Activated CD8-positive, alpha-beta memory T cell treated with anti-CD3 and anti-CD28 coated beads for 4 hours (primary cell): ENCODE data around the gene CCNY.
"Not testable (repeated sequence)": the region's sequence is repeated elsewhere in the genome, so short reads cannot be mapped to it uniquely, and the experiment has no call there.

Source experiments
- DNase-seq, 2 donors: peaks; one replicate each; pipeline ENCODE4 v3.0.0-alpha.2; 2020; ENCODE audit warnings: low read depth in 2 of 2

CCNY gene

DNA sequence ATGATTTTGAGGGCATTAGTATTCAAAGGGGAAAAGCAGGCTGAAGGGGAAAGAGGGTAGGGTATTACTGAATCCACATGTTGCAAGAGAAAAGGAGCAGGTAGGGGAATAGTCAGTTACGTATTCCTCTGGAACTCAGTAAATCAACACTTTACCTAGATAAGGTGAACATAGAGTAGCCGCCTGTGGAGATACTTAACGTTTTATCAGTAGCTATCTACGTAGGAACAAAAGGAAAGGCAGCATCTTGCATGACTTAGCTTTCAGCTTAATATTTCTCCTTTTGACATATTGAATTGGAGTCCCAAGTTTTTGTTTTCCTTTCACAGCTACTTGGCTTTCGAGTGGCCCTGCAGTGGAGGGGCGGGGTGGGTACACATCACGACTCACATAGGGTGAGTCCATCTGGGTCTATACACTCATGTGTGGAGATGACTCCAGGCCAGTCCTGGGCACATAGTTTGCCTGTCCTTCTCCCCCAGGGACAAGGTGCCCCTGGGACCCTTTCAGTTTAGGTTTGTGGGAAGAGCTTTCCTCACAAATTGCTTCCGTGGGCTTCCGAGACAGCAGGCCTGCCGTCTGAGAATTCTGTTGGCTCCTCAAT is 48.1 kb downstream of the CCNY start:
- DNase-seq = no peak

DNA sequence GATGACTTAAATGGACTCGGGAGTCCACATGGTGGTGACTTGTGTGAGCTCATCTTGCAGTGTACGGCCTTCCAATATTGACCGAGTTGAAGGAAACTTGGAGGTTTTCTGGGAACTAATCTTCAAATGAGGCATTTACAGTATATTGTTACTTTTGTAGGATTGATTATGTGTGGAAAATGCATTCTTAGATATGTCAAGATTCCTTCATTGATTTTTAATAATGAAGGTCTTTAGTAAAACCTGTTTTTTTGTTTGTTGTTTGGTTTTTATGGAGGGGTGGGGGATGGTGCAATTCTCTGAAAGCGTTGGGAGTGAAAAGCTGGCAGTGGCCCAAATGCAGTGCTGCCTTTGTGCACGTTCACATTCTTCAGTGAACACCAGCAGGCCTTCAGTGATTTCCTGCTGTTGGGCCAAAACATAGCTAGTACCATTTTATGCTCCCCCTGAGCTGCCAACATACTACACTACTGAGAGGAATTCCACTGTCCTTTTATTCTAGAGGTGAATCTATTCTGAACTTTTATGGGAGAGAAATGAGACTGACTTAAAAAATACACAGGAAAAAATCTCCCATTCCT is 50.4 kb downstream of the CCNY start:
- DNase-seq = no peak

DNA sequence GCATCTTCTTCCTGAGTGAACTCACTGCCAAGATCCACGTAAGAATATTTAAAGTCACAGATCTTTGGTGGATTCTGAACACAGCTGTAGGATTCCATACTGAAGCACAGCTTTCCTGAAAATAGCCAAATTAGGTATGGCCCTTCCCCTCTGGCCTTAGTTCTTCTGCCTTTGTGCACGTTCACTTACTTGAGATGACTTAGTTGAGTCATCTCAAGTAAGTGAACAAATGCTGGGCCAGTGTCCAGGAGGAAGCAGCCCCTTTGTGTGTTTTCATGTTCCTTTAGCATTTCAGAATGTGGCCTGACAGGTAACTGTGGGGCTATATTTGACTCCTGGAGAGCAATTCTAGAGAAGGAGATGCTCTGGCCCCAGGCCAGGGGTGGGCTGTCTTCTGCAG is 51.5 kb downstream of the CCNY start:
- DNase-seq = no peak

DNA sequence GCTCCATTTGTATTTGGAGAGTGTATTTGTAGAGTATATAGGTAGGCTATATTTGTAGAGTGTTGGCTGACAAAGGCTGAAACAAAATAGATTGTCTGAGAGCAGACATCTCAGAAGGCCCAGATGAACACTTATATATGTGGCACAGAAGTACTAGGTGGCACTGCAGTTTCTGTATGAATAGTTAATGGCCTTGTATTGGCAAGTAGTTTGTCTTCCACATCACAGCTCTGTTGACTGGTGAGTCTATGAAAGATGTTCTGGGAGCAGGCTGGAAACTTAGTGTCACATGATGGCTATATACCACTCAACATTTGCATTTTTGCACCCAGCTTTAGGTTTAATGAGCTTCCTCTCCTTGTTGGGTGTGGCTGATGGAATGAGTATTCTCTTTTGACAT is 51.9 kb downstream of the CCNY start:
- no peak for DNase-seq

DNA sequence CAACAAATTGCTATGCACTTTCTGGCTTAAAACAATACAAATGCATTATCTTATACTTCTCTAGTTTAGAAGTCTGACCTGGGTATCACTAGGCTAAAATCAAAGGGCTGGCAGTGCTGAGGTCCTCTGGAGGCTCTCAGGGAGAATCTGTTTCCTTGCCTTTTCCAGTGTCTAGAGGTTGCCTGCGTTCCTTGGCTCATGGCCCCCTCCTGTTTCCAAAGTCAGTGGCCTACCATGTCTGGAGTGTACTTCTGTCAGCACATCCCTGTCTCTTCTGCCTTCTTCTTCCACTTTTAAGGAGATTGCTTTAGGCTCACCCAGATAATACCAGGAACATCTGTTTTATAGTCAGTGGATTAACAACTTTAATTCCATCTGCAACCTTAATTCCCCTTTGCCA is 52.4 kb downstream of the CCNY start:
- DNase-seq = no peak

DNA sequence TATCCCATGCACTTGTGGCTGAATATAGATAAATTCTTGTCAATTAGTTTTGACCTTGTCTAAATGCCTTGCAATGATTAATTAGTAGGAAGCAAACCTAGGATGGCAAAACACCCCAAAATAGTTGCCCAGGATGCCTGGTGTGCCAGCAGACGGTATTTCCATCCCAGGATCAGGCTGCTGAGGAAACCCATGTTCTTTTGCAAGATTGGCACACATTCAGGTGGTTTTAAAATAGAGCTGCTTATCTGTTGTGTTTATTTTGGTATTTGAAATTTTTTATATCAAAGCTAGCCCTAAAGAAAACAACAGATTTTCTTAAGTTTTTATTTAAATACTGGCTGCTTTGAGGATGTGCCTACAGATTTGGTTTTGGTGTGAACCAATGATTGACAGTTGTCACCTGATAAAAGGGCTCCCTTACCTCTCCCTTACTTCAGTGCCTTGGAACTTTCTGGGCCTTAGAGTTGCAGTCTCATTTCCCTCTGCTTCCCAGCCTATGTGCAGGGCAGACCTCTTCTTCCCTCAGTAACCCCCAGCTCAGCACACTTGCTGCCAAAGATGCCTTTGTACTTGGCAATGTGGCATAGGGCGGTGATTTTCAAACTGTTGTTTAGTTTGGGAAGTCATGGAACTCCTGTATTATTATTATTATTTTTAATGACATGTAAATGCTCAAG is 54.0 kb downstream of the CCNY start:
- DNase-seq = no peak

DNA sequence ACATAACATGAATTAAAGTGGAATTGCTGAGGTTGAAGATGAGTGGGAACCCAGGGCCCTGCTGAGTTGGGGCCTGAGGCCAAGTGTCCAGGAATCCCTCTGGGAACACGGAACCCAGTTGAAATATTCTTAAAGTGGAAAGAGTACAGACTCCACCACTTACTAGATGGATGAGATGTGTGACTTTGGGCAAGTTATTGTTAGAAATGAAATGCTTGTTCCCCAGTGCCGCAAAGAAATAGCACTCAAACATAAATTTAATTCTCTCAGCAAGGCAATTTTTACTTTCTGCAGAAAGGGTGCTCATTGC is 54.5 kb downstream of the CCNY start:
- no peak for DNase-seq

DNA sequence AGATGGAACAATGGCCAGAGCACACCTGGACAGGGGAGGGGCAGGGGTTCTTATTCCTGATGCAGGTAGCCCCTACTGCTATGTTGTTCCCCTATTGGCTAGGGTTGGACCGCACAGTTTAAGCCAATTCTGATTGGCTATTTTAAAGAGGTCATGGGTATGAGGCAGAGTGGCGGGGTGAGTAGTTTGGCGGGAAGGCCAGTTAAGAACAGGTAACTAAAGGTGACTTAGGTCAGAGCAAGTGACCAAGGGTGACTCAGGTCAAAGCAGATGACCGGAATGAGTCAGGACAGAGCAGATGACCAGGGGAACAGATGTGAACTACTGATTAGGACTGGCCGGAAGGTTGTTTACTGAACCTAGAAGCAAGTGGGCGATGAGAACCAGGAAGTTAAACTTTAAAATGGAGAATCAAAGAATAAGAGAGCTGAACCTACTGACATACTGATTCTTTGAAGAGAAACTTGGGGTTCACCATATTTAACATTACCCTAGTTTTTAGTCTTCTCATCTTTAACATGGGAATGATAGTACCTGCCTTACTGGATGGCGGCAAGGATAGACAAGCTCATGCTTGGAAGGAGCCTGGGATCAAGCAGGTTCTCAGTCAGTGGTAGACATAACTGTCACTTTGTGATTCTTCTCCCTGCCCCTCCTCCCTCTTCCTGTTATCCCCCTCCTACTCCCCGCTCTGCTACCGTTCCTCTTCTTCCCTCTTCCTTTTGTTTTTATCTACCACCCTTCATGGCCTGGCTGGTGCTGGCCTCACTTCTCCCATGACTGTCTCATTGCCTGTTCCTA is 55.0 kb downstream of the CCNY start:
- DNase-seq = no peak

DNA sequence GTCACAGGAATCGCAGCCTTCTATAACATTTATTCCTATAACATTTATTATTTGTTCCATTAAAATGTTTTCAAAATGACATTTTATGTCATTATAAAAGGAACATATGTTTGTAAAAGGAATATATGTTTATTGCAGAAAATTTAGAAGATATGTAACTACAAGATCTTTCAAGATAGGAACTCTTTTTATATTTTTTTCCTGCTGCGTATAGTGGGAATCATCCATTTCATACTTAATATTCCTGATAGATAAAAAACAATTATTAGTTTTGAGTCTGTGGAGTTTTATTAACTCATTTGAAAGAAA is 55.6 kb downstream of the CCNY start:
- no peak for DNase-seq

DNA sequence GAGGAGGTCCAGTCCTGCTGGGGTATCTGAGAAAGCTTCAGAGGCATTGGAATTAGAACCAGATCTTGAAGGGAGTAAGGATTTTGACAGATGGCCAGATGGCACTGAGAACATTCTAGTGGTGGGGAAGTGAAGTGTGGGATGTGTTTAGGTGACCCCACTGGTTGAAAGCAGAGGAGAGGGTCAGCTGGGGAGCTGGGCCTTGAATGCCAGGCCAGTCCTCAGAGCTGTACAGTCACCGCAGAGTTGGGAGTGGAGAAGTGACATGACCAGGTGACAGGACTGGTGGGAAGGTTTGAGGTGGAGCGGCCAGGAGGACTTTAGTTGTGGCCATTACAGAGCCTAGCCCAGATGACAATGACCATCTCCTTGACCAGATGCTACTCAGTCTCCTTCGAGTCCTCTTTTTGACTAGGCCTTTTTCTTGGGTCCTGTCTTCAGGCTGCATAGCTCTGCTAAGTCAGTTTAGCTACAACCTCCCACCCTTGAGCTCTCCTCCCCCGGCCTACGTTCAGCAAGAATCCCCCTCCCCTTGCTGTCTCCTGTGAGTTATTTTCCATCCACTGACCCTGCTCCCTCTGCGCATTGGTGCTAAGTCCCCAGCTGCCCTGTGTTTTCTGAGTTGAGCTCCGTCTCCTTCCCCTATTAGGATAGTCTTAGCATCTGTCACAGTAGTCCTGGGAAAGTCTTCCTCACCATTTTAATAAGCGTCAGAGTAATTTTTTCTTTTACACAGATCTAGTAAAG is 56.3 kb downstream of the CCNY start:
- no peak for DNase-seq

DNA sequence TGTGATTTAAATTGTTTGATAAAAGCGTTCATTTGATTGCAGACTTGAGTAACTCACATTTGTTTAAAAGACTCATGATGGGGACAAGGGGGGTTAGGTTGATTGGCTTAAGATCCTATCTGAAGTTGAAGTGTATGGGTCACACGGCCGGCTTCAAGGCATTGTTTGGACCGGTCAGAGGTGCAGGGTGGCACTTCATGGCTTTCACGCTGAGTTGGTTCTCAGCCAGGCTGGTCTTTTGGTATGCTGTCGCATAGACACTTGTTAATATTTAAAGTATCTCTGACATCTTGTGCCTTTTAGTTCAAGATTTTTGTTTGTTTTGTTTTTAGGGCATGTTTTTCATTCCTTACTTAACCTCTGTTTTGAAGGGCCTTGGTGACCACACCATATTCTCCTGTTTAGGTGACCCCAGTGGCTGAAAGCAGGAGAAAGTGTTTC is 58.1 kb downstream of the CCNY start:
- DNase-seq = no peak

DNA sequence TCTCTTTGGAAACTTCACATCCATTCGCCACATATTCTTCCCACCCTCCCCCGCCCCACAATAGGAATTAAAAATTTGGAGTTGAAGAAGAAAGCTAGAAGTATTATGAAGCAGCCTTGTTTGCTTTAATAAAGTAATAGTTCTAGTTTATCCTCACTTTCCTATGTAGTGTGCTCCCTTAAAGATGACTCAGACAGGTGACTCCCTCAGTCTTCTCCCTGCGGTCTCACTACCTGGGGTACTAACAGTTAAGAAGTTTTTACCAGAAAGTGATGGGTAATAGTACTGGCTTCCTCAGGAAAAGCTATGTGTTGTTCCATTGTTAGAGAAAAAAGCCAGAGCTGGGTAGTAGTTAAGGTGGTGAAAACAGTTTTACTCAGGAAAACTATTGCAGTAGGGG is 58.6 kb downstream of the CCNY start:
- no peak for DNase-seq

DNA sequence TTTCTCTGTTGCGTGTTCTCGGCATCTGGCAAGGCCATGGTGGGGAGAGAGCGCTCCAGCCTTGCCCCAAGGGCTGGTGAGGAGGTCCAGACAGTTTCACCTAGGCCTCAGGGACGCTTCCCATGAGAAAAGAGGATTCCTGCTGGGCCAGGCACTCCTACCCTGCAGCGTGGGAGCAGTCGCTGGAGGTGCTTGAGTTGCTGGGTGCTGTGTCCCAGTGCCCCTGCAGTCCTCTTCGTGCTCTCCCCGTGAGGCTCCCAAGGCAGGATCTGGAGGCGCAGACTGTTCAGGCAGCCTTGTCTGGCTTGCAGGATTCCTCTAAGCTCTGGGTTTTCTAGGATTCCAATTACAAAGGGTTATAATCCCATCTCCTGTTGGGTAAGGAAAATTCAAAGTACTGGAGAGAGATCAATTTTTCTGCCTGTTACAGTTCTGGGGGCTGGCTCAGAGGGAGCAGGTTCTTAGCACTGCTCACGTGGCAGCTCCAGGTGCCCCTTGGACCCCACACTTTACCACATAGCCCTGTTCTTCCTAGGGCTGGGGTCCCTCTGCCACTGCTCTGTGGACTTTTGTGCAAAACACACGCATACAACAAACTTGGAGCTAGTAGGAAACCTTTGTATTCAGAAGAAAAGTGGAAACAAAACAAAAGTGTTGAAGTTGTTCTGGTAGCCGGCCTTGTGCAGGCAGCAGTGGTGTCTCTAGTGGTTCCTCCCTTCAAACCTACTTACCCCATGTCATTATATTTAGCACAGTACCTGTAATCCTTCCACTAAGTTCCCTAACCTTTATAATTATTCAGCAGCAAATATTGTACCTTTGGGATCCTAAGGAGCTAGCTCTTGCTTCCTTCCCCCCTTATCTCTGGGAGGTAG is 60.5 kb downstream of the CCNY start:
- no peak for DNase-seq

DNA sequence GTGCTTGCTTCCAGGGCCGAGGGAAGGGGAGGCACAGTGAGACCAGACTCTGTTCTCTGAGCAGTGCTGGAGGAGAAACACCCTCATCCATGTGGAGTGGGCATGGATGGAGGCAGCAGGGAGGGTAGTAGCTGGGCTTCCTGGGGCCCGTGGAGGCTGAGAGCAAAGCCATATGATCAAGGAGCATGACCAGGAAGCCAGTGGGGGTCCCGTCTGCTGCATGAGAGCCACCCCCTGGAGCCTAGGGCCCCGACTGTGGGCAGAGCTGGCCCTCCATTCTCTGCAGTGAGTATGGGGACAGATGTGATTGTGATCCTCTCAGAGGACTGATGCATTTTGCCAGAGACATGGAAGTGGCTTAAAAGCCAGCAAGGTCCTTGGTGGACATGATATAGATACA is 61.6 kb downstream of the CCNY start:
- DNase-seq = no peak

DNA sequence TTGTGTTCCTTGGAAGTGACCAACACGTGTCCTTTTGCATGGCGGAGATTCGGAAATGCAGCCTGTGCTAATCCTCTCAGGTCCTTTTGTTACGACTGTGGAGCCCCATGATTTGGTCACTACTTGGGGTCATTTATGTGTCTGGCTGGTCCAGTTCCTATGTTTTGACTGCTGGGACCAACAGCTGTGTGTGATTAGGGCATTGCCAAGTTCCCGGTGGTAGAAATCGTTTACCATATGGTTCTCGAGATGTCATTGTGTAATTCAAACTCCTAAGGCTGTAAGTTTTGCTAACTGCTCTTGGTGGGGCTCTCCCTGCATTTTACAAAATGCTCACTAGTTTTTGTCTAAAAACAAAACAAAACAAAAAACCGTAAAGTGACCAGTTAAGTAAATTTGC is 62.0 kb downstream of the CCNY start:
- no peak for DNase-seq

DNA sequence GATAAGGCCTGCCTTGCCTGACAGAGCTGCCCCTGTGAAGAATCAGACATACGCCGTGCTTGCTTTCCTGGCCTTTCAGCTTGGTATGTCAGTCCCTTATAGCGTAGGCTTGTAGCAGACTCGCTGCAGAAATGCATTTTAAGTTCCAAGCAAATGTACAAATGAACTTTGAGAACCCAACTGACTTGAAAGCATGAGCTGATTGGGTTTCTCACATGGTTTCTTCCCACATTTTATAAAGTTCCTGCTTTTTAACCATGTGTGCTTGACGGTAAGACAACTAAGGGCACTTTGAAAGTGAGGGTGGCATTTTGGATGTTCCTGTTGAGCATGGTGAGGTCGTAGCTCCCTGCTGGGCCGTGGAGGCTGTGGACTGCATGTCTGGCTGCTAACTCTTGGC is 62.6 kb downstream of the CCNY start:
- DNase-seq = no peak

DNA sequence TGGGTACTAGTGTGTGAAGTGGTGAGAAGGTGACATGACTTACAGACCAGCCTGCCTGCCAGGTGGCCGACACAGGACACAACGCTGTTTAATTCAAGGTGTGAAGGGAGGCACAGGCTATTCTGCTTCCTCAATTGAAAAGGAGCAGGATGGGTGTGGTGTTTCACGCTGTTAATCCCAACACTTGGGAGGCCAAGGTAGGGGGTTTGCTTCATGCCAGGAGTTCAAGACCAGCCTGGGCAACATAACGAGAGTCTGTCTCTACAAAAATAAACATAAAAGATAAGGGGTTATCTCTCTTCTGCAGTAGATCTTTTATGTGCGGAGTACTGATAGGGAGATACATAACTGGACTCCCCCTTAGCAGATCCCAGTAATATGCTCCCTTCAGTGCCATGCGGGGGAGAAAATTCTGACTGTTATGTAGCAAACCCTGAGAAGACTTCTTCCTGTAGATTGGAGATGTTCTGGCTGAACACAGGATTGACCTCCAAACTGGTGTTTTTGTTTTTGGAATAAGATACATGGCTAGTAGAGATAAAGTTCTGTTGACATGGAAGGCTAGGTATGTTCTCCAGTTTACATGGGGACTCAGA is 63.2 kb downstream of the CCNY start:
- DNase-seq = no peak

DNA sequence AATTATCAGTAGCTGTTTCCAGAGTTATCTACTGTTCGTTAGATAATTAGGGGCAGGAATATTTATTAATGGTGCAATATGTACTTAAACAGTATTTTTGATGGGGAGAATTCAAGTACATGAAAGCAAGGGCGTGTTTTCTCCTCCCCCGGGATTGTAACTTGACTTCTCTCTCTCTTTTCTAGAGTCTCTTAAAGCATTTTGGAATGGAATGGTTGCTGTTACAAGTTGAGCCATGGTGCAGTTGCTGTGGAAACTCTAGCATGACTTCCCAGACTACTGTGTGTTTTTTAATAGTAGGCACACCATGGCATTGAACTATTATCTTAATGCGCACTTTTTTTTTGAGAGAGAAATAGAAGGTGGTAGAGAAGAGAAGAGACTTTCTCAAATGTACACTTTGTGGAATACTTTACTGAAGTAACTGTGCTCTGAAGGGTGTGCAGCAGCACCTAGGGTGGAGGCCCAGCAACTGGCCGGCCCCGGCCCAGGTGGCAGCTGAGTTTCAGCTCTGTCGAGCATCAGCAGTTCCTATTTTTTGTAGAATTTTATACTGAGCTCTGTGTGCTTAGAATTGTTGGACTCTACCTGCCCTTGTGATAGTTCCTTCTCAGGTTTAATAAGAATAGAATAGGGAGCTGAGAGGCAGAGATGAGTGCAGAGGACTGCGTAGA is 64.4 kb downstream of the CCNY start:
- no peak for DNase-seq

DNA sequence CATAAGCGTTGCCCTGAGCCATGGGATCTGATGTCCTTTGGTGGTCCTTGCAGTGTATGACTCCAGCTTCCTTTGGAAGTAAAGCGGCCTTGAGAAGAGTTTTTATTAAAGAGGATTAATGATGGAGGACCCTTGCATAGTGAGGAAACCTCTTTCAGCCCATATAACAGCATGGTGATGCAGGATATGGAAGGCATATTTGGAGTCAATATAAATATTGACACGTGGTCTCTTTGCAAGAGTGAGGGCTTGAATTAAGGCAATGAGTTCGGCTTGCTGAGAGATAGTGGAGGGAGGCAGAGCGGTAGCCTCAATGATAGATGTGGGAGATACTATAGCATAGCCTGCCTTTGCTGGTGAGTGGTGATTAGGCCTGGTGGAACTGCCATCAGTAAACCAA is 67.2 kb downstream of the CCNY start:
- DNase-seq = not testable (repeated sequence)

DNA sequence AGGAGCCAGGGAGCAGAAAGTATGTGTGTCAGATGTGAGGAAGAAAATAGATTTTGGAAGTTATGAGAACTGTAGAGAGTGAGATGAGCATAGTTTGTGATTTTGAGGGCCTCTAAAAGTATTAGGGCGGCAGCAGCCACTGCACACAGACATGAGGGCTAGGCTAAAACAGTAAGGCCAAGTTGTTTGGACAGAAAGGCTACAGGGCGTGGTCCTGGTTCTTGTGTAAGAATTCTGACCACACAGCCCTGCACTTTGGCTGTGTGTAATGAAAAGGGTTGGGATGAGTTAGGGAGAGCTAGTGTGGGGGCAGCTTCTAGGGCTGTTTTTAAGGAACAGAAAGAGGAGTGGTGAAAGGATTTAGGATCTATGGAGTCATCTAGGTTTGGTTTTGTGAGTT is 67.8 kb downstream of the CCNY start:
- DNase-seq = not testable (repeated sequence)
